HG02938 (cell line): ENCODE measurements around the gene IL10.

Experiments used
- ATAC-seq: cut with Tn5 transposase; IDR thresholded peaks from one replicate; pipeline ENCODE4 v1.9.1; 2021; ENCODE audit warnings: mild to moderate bottlenecking, moderate library complexity; ENCODE audit not compliant: unreplicated experiment

Gene IL10

DNA sequence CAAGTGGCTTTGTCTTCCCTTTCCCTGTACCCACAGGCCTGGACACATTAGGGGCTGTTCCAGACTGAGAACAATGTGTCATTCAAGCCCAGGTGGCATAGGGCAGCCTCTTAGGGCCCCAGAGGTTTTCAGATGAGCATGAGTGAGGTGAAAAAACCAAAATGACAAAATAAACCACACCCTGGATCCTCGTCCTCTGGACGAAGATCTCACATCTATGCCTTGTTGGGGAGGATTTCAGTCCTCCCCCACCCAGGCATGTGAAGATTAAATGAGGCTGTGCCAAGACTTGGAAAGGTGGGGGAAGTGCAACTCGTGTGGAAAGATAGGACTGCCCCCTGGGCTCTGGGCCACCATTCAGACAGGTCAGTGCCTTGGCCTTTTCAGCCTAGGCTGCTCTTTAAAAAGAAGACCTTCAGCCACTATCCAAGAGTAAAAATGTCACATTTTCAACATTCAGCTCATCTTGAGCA, 34.5 kb downstream of the IL10 start:
- ATAC-seq: no peak

DNA sequence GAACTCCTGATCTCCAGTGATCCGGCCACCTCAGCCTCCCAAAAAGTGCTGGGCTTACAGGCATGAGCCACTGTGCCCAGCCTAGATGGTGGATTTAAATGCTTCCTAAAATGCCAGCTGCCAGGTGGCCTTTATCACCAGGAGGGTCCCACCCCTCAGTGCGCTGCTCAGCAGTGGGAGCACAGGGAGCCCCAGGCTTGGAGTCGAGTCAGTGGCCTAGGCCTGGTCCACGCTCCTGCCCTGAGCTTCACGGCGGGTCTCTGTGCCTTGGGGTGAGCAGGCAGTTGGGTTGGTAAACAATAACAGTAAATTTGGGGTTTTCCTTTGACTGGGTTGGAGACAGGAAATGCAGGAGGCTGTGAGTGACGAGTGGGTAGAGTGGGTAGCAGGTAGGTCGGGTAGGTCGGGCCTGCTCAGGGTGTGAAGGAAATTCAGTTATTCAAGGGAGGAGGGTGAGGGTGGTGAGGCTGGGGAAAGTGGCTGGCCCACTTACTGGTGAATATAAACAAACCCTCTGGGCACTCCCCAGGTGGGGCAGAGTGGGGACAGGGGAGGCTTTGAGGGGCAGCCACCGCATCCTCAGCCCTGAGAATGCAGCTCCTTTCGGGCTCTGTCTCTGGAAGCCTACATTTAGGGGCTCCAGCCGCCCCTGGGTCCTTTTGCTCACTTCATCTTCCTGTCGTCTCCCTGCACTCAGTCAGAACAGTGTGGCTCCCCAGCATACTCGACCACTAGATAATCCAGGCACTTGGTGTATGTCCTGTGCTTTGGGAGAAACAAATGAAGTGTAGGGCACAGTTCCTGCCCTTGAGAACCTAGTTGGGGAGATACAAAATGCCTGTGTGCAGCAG, 35.2 kb downstream of the IL10 start:
- ATAC-seq: no peak

DNA sequence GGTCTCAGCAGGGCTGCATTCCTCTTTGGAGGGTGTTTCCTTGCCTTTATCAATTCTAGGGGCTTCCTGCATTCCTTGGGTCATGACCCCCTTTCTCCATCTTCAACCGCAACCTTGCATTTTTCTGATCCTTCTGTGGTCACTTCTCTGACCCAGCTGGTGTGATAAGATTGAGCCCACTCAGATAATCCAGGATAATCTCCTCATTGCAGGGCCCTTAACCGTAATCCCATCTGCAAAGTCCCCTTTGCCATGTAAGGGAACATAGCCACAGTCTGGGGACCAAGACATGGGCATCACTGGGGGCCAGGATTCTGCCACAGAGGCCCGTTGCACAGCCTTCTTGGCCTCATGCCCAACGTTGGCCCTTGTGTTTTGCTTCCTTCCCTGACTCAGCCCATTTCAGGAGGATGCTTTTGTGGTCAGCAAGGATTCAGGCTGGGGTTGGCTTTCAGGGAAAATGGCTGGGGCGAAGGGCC, 36.7 kb downstream of the IL10 start:
- ATAC-seq: no peak

DNA sequence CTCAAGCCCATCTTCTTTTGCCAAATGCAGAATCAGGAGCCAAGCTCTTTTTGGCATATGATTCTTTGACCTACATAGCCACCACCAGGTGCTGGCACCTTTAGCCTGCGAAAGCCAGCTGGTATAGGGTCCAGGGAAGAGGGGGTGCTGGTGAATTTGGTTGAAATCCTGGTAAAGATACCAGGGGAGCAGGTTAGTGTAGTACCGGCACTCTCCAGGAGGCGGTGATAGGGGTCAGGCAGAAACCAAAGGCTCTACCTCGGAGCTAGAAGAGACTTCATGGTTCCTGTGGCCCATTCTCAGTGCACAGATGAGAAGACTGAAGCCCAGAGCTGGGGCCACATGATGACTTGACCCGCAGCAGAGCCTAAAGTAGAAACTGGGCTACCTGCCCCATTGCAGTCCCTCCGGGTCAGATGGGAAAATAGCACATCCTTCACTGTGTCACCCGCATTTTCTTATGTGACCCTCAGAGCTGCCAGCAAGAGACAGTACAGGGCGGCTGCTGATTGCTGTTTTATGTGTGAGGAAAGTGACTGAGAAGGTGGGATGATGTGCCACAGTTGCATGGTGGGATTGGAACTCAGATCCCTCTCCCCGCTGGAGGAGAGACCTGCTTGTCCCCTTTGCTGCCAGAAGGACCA, 37.7 kb downstream of the IL10 start:
- no peak for ATAC-seq

DNA sequence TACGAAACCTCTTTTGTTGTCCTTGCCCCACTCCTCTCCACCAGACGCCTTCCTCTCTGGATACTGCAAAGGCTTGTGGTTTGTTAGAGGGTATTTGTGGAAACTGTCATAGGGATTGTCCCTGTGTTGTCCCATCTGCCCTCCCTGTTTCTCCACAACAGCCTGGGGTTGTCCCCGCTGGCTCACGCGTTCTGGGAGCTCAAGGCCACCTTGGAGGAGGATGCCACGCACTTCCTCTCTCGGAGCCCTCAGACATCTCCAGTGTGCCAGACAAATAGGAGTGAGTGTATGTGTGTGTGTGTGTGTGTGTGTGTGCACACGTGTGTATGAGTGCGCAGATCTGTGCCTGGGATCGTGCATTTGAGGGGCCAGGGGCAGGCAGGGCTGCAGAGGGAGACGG, 39.3 kb downstream of the IL10 start:
- no peak for ATAC-seq

DNA sequence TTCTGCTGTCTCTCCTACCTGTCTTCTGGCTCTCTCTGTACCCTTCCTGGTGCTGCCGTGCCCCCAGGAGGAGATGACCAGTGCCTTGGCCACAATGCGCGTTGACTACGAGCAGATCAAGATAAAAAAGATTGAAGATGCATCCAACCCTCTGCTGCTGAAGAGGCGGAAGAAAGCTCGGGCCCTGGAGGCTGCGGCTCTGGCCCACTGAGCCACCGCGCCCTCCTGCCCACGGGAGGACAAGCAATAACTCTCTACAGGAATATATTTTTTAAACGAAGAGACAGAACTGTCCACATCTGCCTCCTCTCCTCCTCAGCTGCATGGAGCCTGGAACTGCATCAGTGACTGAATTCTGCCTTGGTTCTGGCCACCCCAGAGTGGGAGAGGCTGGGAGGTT, 39.8 kb downstream of the IL10 start:
- ATAC-seq: no peak

DNA sequence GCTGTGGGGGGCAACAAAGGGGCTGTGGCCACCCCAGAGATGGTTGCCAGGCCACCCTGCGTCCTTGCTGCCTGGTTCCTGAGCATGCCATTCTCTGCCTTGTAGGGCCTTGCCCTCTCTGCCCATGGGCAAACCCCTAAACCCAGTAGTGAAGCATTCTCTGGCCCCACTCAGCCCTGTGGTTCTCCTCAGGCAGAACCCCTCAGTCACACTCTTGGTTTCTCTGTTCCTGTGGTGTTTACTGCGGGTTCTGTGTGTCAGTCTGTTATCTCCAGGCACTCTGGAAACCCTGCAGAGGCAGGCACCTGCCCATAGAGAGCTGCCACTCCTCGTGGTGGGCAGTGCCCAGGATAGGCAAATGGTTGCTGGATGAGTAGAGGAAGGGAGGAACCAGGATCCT, 42.8 kb downstream of the IL10 start:
- no peak for ATAC-seq

DNA sequence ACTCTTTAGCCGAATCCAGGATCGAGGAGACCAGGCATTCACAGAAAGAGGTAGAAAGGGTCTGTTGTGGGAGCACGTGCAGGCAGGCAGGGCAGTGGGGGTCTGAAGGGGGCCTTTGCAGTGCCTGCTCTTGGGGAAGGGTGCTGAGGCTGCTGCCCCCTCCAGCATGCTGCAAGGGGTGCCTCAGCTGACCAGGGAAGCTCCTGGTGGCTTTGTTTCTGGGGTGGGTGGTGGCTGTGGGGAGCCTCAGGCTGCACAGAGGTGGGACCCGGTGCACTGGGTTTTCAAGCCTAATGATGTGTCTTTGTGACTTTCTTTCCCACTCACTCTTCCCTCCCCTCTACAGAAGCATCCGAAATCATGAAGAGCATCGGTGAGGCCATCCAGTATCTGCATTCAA, 43.2 kb downstream of the IL10 start:
- no peak for ATAC-seq

DNA sequence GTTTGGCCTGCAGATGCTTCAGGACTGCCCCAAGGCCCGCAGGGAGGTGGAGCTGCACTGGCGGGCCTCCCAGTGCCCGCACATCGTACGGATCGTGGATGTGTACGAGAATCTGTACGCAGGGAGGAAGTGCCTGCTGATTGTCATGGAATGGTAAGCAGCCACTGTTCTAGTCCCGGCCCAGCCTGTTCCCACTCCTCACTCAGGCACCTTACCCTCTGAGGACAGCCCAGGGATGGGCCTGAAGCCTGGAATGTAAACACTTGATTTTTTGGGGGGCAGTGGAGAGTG, 43.7 kb downstream of the IL10 start:
- no peak for ATAC-seq

DNA sequence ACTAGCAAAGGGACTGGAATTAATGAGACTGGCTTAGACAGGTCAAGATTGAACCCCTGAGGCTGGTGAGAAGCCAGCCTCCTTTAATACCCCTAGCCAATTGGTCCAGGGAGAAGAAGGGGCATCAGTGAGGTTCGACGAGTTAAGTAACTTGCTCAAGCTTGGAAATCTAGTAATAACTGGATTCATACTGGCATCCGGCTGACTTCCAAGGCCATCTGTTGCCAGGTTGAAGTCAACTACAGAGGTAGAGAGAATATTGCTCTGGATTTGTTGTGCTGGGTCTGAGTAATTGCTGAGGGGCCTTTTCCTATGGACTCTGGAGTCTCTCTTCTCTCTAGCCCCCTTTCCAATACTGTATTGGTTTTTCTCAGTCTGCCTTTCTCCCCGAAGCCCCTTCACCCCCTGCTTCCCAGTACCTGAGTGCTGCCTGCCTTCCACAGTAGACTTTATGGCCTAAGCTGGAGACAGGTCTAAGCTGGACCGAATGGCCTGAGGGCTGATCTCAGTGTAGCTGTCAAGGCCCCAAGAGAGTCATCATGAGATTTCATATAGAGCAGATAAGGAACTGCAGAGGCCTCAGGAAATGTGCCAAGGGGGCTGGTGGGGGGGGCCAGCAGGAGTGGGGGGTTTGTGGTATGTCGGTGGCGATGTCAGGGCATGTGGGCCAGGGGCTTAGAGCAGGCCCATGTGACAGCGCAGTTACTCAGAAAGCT, 44.2 kb downstream of the IL10 start:
- no peak for ATAC-seq

DNA sequence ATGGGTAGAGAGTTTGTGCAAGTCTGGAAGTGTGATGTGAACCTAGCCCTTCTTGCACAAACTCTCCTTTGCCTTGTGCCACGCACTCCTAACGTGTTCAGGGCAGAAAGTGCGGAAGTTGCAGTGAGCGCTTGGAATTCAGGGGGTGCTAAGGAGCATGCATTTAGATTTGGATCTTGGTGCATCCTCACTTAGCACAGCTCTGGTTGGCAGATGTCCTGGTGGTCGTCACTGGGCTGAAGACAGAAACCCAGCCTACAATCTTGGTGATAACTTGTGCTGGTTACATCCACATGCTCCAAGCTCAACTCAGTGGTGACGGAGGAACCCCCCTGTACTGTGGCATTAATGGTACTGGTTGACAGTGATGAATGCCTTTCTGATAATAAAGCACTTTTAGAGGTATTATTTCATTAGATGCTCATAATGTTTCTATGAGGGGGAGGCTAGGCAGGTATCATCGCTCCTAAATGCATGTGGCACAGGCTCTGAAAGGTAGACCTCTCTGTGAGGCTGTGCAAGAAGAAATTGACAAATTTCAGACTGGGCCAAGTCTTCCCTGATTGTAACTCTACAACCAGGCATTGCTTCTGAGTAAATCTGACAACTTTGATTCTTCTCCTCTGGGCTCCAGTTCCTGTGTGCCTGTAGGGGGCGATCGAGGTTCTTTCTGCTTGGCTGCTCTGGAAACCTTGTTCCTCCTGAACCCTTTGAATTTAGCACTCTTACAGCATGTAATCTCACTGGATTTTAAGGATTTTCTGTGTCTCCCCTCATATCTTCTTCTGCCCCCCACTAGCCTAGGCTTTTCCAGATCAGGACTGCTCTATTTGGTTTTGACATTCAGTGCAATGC, 47.0 kb downstream of the IL10 start:
- ATAC-seq: no peak

DNA sequence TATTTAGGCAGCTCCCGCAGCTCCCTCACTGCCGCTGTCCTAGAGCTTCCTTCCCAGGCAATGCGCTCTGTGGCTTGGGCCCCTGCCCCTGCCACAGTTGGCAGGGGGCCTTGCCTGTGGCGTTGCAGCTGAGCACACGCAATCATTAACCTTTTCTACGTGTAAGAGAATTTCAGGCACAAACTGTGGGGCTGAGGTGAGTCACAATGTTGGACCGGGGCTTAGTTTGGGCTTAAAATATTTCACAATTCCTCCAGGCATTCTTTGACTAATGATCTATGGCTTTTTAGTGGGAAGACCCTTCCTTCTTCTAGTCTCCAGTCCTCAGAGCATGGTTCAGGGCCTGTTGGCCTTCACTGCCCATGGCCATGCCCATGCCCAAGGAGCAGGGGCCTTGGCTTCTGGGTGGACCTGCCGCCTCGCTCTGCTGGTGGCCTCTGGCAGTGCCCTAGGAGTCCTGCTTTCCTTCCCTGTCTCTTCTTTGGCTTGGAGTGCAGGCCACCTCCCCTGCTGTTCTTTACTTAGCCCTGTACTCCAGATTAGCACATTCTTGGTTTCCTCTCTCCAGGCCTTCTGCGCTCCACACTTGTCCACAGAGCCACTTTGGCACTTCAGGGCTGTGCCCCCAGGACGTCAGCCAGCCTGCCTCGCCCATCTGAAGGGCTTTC, 48.4 kb downstream of the IL10 start:
- no peak for ATAC-seq

DNA sequence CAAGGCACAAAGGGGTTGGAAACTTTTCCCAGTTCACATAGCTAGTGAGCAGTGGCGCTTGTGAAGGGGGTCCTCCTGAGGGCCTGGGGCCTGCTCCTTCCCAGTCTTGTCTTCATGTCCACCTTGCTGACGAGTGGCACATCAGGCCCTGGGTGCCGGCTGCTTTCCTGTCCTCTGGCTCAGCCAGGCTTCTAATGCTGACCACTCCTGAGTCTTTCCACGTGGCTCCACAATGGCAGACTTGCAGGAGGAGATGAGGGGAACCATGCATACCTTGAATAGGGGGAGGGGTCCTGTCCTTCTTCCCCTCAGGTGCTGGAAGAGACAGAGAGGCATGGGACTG, 48.9 kb downstream of the IL10 start:
- ATAC-seq: no peak

DNA sequence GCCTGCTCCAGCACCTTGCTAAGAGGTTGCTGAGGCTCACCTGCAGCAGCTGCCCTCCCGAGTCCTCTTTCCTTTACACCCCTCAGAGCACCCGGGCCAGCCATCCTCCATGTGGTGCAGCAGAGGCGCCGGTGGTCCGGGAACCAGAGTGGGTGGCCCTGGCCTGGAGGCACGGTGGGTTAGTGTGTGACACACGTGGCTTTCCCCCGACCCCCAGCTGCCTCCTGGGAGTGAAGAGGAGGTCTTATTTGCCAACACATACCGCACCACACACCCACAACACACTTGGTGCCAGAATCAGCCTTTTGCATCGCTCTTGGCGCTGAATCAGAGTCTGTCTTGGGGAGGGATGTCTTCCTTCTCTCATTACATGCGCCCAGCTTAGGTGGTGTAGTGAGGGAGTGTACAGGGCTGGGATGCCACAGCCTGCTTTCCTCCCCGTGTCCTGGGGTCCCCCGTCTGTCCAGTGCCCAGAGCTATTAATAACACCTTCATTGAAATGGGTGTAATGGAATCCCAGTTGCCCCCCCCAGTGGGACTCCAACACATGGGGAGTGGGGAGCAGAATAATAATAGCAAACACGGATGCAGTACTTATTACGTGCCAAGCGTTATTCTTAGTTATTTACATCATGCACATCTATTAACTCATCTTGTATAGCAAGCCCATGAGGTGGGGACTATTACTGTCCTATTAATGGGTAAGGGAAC, 49.4 kb downstream of the IL10 start:
- ATAC-seq: no peak

DNA sequence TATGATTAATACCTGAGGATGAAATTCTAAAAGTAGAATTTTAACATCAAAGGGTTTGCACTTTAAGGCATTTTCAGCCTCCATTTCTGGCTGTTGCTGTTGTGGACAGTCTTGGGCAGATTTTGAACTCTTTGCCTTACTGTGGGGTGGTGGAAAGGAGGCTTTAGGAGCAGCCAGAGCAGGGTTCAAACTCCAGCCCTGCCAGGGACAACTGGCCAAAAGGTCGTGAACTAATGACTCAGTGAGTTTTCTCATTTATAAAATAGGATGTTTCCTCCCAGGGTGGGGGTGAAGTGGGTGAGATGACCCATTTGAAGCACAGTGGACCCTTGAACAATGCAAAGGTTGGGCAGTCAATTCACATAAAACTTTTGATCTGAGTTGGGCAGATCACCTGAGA, 50.8 kb downstream of the IL10 start:
- ATAC-seq: no peak

DNA sequence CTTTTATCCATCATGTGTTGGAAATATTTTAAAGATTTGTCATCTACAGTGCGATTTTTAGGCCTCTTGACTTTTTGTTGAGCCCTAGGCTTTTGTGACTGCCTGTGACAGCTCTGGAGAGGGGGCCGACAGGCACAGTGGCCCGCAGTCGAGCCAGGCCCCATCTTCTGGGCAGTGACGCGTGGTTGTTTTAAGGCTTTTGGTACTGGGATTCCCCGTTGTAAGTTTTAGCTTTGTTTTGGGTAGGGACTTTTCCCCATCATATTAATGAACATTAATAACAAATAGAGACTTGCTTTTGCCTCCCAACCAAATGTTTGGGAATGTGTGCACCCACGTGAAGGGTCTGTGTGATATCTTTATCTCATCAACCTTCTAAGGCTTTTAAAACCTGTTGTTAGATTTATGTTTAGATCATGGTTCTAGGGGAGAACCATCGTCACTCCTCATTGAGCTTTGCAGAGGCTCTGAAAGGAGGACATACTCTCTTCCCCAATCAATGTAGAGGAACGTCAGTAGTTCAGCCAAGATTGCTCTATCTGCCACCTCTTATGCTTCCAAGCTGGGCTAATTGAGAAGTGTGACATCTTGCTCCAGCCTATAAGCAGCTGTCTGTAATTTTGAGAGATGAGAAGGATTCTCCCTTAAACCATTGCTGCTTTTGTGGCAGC, 53.0 kb downstream of the IL10 start:
- no peak for ATAC-seq

DNA sequence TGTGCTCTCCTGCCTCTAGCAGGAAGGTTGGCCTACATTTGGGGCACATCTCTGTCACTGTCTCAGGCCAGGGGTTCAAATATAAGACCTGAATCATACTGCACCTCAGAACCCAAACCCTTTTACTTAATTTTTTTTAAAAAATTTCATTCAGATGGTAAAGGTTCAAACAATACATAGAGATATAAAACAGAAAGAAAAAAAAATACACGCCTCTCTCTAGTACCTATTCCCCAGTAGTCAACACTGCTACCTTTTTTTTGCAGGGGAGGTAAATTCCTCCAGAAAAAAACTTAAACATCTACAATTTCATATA, 54.7 kb downstream of the IL10 start:
- no peak for ATAC-seq
